OCI-LY1 (cell line): Measurements from ENCODE around the gene NME3.
"Not testable (repeated sequence)": the region's sequence is repeated elsewhere in the genome, so short reads cannot be mapped to it uniquely, and the experiment has no call there.

Experiments used
- H2AFZ ChIP-seq: fragments of 200-600 bp; sonication (generic), shearing (Covaris generic); 2 replicates; pipeline ENCODE4 v1.6.0; 2014; ENCODE audit warnings: antibody characterized with exemption, mild to moderate bottlenecking, low read length
- H3F3A ChIP-seq: fragments of 200-600 bp; sonication (generic), shearing (Covaris generic); 2 replicates; pipeline ENCODE4 v1.6.0; 2014; ENCODE audit warnings: mild to moderate bottlenecking, antibody characterized with exemption, low read length, moderate library complexity; ENCODE audit not compliant: insufficient read depth
- H3K27ac ChIP-seq: fragments of 200-600 bp; sonication (generic); 2 replicates; pipeline ENCODE4 v1.5.1; 2014; ENCODE audit warnings: low read length, mixed run types, mild to moderate bottlenecking, low read depth; ENCODE audit not compliant: poor library complexity, severe bottlenecking
- H3K27me3 ChIP-seq: fragments of 200-600 bp; sonication (generic); 2 replicates; pipeline ENCODE4 v1.6.0; 2014; ENCODE audit warnings: antibody characterized with exemption, mild to moderate bottlenecking, low read length, moderate library complexity; ENCODE audit not compliant: insufficient read depth
- H3K36me3 ChIP-seq: fragments of 200-600 bp; sonication (generic); 2 replicates; pipeline ENCODE4 v1.6.1; 2014; ENCODE audit warnings: mild to moderate bottlenecking, antibody characterized with exemption, low read length, moderate library complexity, mixed read lengths; ENCODE audit not compliant: insufficient read depth
- H3K4me1 ChIP-seq: fragments of 200-600 bp; sonication (generic); 2 replicates; pipeline ENCODE4 v1.5.1; 2014; ENCODE audit warnings: mild to moderate bottlenecking, low read length, moderate library complexity; ENCODE audit not compliant: insufficient read depth, severe bottlenecking
- H3K4me2 ChIP-seq: fragments of 200-600 bp; sonication (generic), shearing (Covaris generic); 2 replicates; pipeline ENCODE4 v1.6.1; 2014; ENCODE audit warnings: low read length
- H3K4me3 ChIP-seq: fragments of 200-600 bp; sonication (generic); 2 replicates; pipeline ENCODE4 v1.5.1; 2014; ENCODE audit warnings: low read length, low read depth, mild to moderate bottlenecking, mixed read lengths; ENCODE audit not compliant: poor library complexity, severe bottlenecking
- H3K79me2 ChIP-seq: fragments of 200-600 bp; shearing (Covaris generic); 2 replicates; pipeline ENCODE4 v1.6.1; 2016; ENCODE audit warnings: mixed run types, low read length, mixed read lengths; ENCODE audit not compliant: insufficient read depth
- H3K9ac ChIP-seq: fragments of 200-600 bp; sonication (generic), shearing (Covaris generic); 2 replicates; pipeline ENCODE4 v1.6.1; 2014; ENCODE audit warnings: mild to moderate bottlenecking, low read length, mixed read lengths
- H3K9me2 ChIP-seq: fragments of 200-600 bp; sonication (generic), shearing (Covaris generic); 2 replicates; pipeline ENCODE4 v1.6.1; 2014; ENCODE audit warnings: low read depth, mild to moderate bottlenecking, low read length, mixed read lengths
- H3K9me3 ChIP-seq: fragments of 200-600 bp; shearing (Covaris generic); 2 replicates; pipeline ENCODE4 v1.6.1; 2014; ENCODE audit warnings: low read length, mixed read lengths
- H4K20me1 ChIP-seq: fragments of 200-600 bp; sonication (generic), shearing (Covaris generic); 2 replicates; pipeline ENCODE4 v1.6.0; 2016; ENCODE audit warnings: mild to moderate bottlenecking, low read length; ENCODE audit not compliant: insufficient read depth
- CTCF ChIP-seq: fragments of 200-600 bp; sonication (generic), shearing (Covaris generic); IDR thresholded peaks from 2 replicates; pipeline ENCODE4 v1.5.1; 2017; ENCODE audit warnings: mild to moderate bottlenecking, antibody characterized with exemption, low read length, moderate library complexity, mixed read lengths
- EZH2 ChIP-seq: fragments of 200-600 bp; sonication (generic), shearing (Covaris generic); IDR thresholded peaks from 2 replicates; pipeline ENCODE4 v1.8.0; 2017; ENCODE audit warnings: borderline replicate concordance, mixed run types, mild to moderate bottlenecking, antibody characterized with exemption, low read length, moderate library complexity, mixed read lengths

The NME3 gene

GRCh38 chr16:1807626-1808025 is 36.3 kb upstream of the NME3 start:
- H4K20me1 ChIP-seq = no peaks in the 10 kb centered on the region
- H3K9ac ChIP-seq = no peak overlapping the region
- H2AFZ ChIP-seq = no peak overlapping the region
- no peaks in the 10 kb centered on the region for H3K79me2 ChIP-seq
- H3K27me3 ChIP-seq = no peaks in the 10 kb centered on the region
- H3K27ac ChIP-seq = no peak overlapping the region
- H3K9me2 ChIP-seq = no peaks in the 10 kb centered on the region
- H3K4me3 ChIP-seq = no peak overlapping the region
- no peak overlapping the region for H3K4me2 ChIP-seq
- no peaks in the 10 kb centered on the region for H3K4me1 ChIP-seq
- no peaks in the 10 kb centered on the region for H3K9me3 ChIP-seq
- H3F3A ChIP-seq = no peaks in the 10 kb centered on the region
- TF ChIP-seq CTCF (no peak), EZH2 (no peak)
- H3K36me3 ChIP-seq = peaks cover 8% of the 10 kb centered on the region; the same call in 1 of the 2 replicates

- Histone ChIP-seq H3K9me2 (no peaks in the 10 kb centered on the region), H3K4me2 (no peak overlapping the region), H3K79me2 (no peaks in the 10 kb centered on the region), H4K20me1 (no peaks in the 10 kb centered on the region), H3K27ac (no peak overlapping the region), H3F3A (no peaks in the 10 kb centered on the region), H3K27me3 (no peaks in the 10 kb centered on the region), H3K9ac (no peak overlapping the region), H3K36me3 (peaks cover 7% of the 10 kb centered on the region; the same call in 1 of the 2 replicates), H2AFZ (no peak overlapping the region), H3K4me3 (no peak overlapping the region), H3K9me3 (peaks cover 8% of the 10 kb centered on the region), H3K4me1 (no peaks in the 10 kb centered on the region)
- TF ChIP-seq CTCF (no peak), EZH2 (no peak)
Measured at GRCh38 chr16:1800701-1801100, 29.4 kb upstream of the NME3 start.

GRCh38 chr16:1799263-1799662 is 27.9 kb upstream of the NME3 start:
- not testable (repeated sequence) for H3K4me2 ChIP-seq, H3K36me3 ChIP-seq, H3F3A ChIP-seq, H3K9me3 ChIP-seq, H3K79me2 ChIP-seq, H3K9ac ChIP-seq, H2AFZ ChIP-seq, H3K27ac ChIP-seq, H3K27me3 ChIP-seq, H3K4me3 ChIP-seq, H3K9me2 ChIP-seq, H3K4me1 ChIP-seq, H4K20me1 ChIP-seq

GRCh38 chr16:1794908-1795666 is 23.7 kb upstream of the NME3 start:
- no peak overlapping the region for H2AFZ ChIP-seq
- H3K36me3 ChIP-seq = peaks cover 7% of the 10 kb centered on the region
- H4K20me1 ChIP-seq = no peaks in the 10 kb centered on the region
- H3K9ac ChIP-seq = no peak overlapping the region
- H3K4me3 ChIP-seq = no peak overlapping the region
- no peaks in the 10 kb centered on the region for H3K4me1 ChIP-seq
- H3K27ac ChIP-seq = no peak overlapping the region
- no peak overlapping the region for H3K4me2 ChIP-seq
- no peaks in the 10 kb centered on the region for H3K9me2 ChIP-seq
- no peaks in the 10 kb centered on the region for H3F3A ChIP-seq
- no peak for TF ChIP-seq EZH2
- H3K9me3 ChIP-seq = peaks cover 5% of the 10 kb centered on the region
- H3K27me3 ChIP-seq = no peaks in the 10 kb centered on the region
- H3K79me2 ChIP-seq = no peaks in the 10 kb centered on the region
